Prostate gland (tissue), 2 donors: ENCODE measurements around the gene CPNE9. TPM values are rescaled to one million over a fixed set of nuclear protein-coding genes. Genes with fewer than 3 reads are reported as not detected.

Experiments used
- DNase-seq: peaks from one replicate; pipeline ENCODE4 v3.0.0-alpha.2; 2019; ENCODE audit warnings: low spot score
- H3K27ac ChIP-seq, 2 donors: fragments of 200-600 bp; sonication (generic); 2 replicates each; pipeline ENCODE4 v1.5.1; 2017 to 2019
- H3K27me3 ChIP-seq: fragments of 200-600 bp; sonication (generic); replicated peaks from 2 replicates; pipeline ENCODE4 v1.5.1; 2019; ENCODE audit not compliant: insufficient read depth
- H3K36me3 ChIP-seq, 2 donors: fragments of 200-600 bp; sonication (generic); 1 replicate in 1 of 2; 2 replicates in 1 of 2; pipeline versions ENCODE4 v1.5.1 to v1.8.1; 2017 to 2019
- H3K4me1 ChIP-seq: fragments of 200-600 bp; sonication (generic); replicated peaks from 2 replicates; pipeline ENCODE4 v1.5.1; 2019
- H3K4me3 ChIP-seq, 2 donors: fragments of 200-600 bp; sonication (generic); 2 replicates each; pipeline ENCODE4 v1.5.1; 2017 to 2019
- H3K9me3 ChIP-seq: fragments of 200-600 bp; sonication (generic); 2 replicates; pipeline ENCODE4 v1.5.1; 2017
- CTCF ChIP-seq, 4 experiments: fragments of 200-600 bp in 2 of 4; fragments of 450-650 bp in 2 of 4; sonication (generic) in 2 of 4; IDR thresholded peaks; 1 replicate in 3 of 4; 2 replicates in 1 of 4; pipeline ENCODE4 v1.5.1; 2016 to 2019; ENCODE audit warnings: antibody characterized with exemption in 4 of 4, mild to moderate bottlenecking in 2 of 4, moderate library complexity in 2 of 4
- POLR2A ChIP-seq: fragments of 450-650 bp; IDR thresholded peaks from one replicate; pipeline ENCODE4 v1.6.1; 2016; ENCODE audit warnings: antibody characterized with exemption, mild to moderate bottlenecking
- POLR2AphosphoS5 ChIP-seq: sonication (generic); formaldehyde crosslinking; IDR thresholded peaks from one replicate; pipeline ENCODE4 v1.6.1; 2017; ENCODE audit warnings: antibody characterized with exemption
- WGBS: methylation state at CpG from one replicate; pipeline ENCODE4 v1.1.5; 2018; 5-methylcytosine and 5-hydroxymethylcytosine counted together
- intact Hi-C: fragments of 100-400 bp; cut with DNase I; formaldehyde crosslinking; loops from one replicate; pipeline ENCODE4 v1.14.2; 2022
- total RNA-seq, 2 donors: library from RNA; depleted of rRNA; stranded (reverse); fragments of >200 nt; gene quantifications; one replicate each; pipeline ENCODE4 v1.1.0, GENCODE V29; 2016

The CPNE9 gene
- total RNA-seq, 2 donors from 2014 or later: not detected

GRCh38 chr3:9760779-9761505 is 57.3 kb downstream of the CPNE9 start:
- no peak for DNase-seq
- Histone ChIP-seq H3K27ac (no peak overlapping the region), H3K27me3 (no peaks in the 10 kb centered on the region), H3K36me3 (peaks cover 0 to 17% of the 10 kb centered on the region in 2 donors), H3K4me1 (no peaks in the 10 kb centered on the region), H3K9me3 (no peaks in the 10 kb centered on the region), H3K4me3 (no peak overlapping the region)
- intact Hi-C loops: no loop called here
- TF ChIP-seq POLR2AphosphoS5: no peak
- TF ChIP-seq POLR2A: no peak
- TF ChIP-seq CTCF (IDR thresholded peaks at IDR 0.05): no peak
- WGBS: 95% methylated on average over 10 of the region's 10 CpGs

GRCh38 chr3:9761919-9762318 is 58.3 kb downstream of the CPNE9 start:
- TF ChIP-seq CTCF (IDR thresholded peaks at IDR 0.05) (no peak), POLR2AphosphoS5 (no peak), POLR2A (no peak)
- no peak overlapping the region for H3K27ac ChIP-seq
- H3K36me3 ChIP-seq: peaks cover 0 to 14% of the 10 kb centered on the region in 2 donors
- intact Hi-C loops: no loop called here
- H3K9me3 ChIP-seq: no peaks in the 10 kb centered on the region
- H3K4me1 ChIP-seq: no peaks in the 10 kb centered on the region
- H3K27me3 ChIP-seq: no peaks in the 10 kb centered on the region
- WGBS: 90% methylated on average over 5 of the region's 5 CpGs
- DNase-seq: no peak
- H3K4me3 ChIP-seq: no peak overlapping the region

- Histone ChIP-seq H3K27ac (no peak overlapping the region), H3K4me3 (no peak overlapping the region), H3K4me1 (no peaks in the 10 kb centered on the region), H3K36me3 (peaks cover 0 to 9% of the 10 kb centered on the region in 2 donors), H3K9me3 (no peaks in the 10 kb centered on the region), H3K27me3 (no peaks in the 10 kb centered on the region)
- WGBS: 92% methylated on average over 8 of the region's 8 CpGs
- intact Hi-C loops: no loop called here
- DNase-seq: no peak
- TF ChIP-seq CTCF (IDR thresholded peaks at IDR 0.05) (no peak), POLR2AphosphoS5 (no peak), POLR2A (no peak)
These were observed 59.2 kb downstream of the CPNE9 start for GRCh38 chr3:9762871-9763270.

GRCh38 chr3:9765865-9766264 is 62.2 kb downstream of the CPNE9 start:
- no peaks in the 10 kb centered on the region for H3K9me3 ChIP-seq
- no peak overlapping the region for H3K4me3 ChIP-seq
- 86% methylated on average over 4 of the region's 4 CpGs for WGBS
- TF ChIP-seq CTCF (IDR thresholded peaks at IDR 0.05) (no peak), POLR2AphosphoS5 (no peak), POLR2A (no peak)
- intact Hi-C loops: no loop called here
- no peak for DNase-seq
- peaks cover 8% of the 10 kb centered on the region for H3K4me1 ChIP-seq
- H3K27me3 ChIP-seq: no peaks in the 10 kb centered on the region
- H3K36me3 ChIP-seq: no peaks in the 10 kb centered on the region
- no peak overlapping the region for H3K27ac ChIP-seq

- no peaks in the 10 kb centered on the region for H3K36me3 ChIP-seq
- no peaks in the 10 kb centered on the region for H3K9me3 ChIP-seq
- no peak overlapping the region for H3K4me3 ChIP-seq
- peaks cover 8% of the 10 kb centered on the region for H3K4me1 ChIP-seq
- no peaks in the 10 kb centered on the region for H3K27me3 ChIP-seq
- TF ChIP-seq POLR2A: no peak
- TF ChIP-seq POLR2AphosphoS5: no peak
- TF ChIP-seq CTCF (IDR thresholded peaks at IDR 0.05): no peak
- WGBS: 67% methylated on average over 7 of the region's 7 CpGs
- no peak for DNase-seq
- H3K27ac ChIP-seq: no peak overlapping the region
- intact Hi-C loops: no loop called here
These were observed 63.8 kb downstream of the CPNE9 start for GRCh38 chr3:9767418-9767817.
